ENCODE measurements around the gene NDUFA11.

The NDUFA11 gene

GRCh38 chr19:5864725-5865486, 38.7 kb downstream of the NDUFA11 start (continued):
- TF ChIP-seq ZSCAN30 (tag by site-specific recombination; IDR thresholded peaks at IDR 0.05) (no peak), ZNF146 (tag by site-specific recombination; IDR thresholded peaks at IDR 0.05) (no peak), ZNF423 (tag by site-specific recombination; IDR thresholded peaks at IDR 0.05) (no peak), ZBTB48 (tag by site-specific recombination; IDR thresholded peaks at IDR 0.05) (no peak), RBAK (tag by site-specific recombination; IDR thresholded peaks at IDR 0.05) (no peak), ZNF221 (tag by site-specific recombination; IDR thresholded peaks at IDR 0.05; ENCODE audit: borderline replicate concordance) (no peak), ZNF48 (tag by site-specific recombination; IDR thresholded peaks at IDR 0.05) (no peak)

- no peak for TF ChIP-seq PRDM6 (tag by site-specific recombination; IDR thresholded peaks at IDR 0.05)
- TF ChIP-seq ZBTB20 (tag by site-specific recombination; IDR thresholded peaks at IDR 0.05), result no peak
- TF ChIP-seq ZNF514 (tag by site-specific recombination; IDR thresholded peaks at IDR 0.05), result no peak
- TF ChIP-seq ZNF266 (tag by site-specific recombination; IDR thresholded peaks at IDR 0.05; ENCODE audit: low read depth), result no peak
- no peak for TF ChIP-seq ZNF791 (tag by site-specific recombination; IDR thresholded peaks at IDR 0.05)
- no peak for TF ChIP-seq RBAK (tag by site-specific recombination; IDR thresholded peaks at IDR 0.05)
- no peak for TF ChIP-seq ZNF626 (tag by site-specific recombination; IDR thresholded peaks at IDR 0.05)
- TF ChIP-seq KLF8 (tag by site-specific recombination; IDR thresholded peaks at IDR 0.05), result no peak
- no peak for TF ChIP-seq ZNF488 (tag by site-specific recombination; IDR thresholded peaks at IDR 0.05)
- no peak for TF ChIP-seq ZNF624 (tag by site-specific recombination; IDR thresholded peaks at IDR 0.05)
- TF ChIP-seq GLIS1 (tag by site-specific recombination; IDR thresholded peaks at IDR 0.05), result no peak
- TF ChIP-seq ZBTB17 (tag by site-specific recombination; IDR thresholded peaks at IDR 0.05), result no peak
- TF ChIP-seq ZNF248 (tag by site-specific recombination; IDR thresholded peaks at IDR 0.05), result no peak
- TF ChIP-seq ZIC2 (tag by site-specific recombination; IDR thresholded peaks at IDR 0.05), result no peak
- no peak for TF ChIP-seq KLF17 (tag by site-specific recombination; IDR thresholded peaks at IDR 0.05)
- no peak for TF ChIP-seq ZNF239 (tag by site-specific recombination; IDR thresholded peaks at IDR 0.05)
- TF ChIP-seq SALL2 (tag by site-specific recombination; IDR thresholded peaks at IDR 0.05; ENCODE audit: borderline replicate concordance), result no peak
- Histone ChIP-seq H3K9me3 (ENCODE audit: control insufficient read depth, insufficient read depth, low read depth, low read length) (no peaks in the 10 kb centered on the region), H3K27ac (ENCODE audit: extremely low read depth, low read depth, low read length) (no peak overlapping the region), H3K4me3 (ENCODE audit: low read depth, low read length) (no peak overlapping the region), H3K4me1 (ENCODE audit: control insufficient read depth, insufficient read depth, low read length) (no peaks in the 10 kb centered on the region), H3K36me3 (ENCODE audit: control insufficient read depth in 2 of 2, insufficient read depth in 1 of 2, low read length in 2 of 2) (no peaks in the 10 kb centered on the region)
- CTCF ChIA-PET, result interaction anchor here (1.4 kb wide), 1 partner anchor 60 kb away, joined by 5 read pairs; the partner anchor contains the start of gene NRTN
- POLR2A ChIA-PET, result no interaction called here
Observed at GRCh38 chr19:5864013-5864720, 39.4 kb downstream of the NDUFA11 start.
